HL-60 (cell line): ENCODE results near the gene GALNT9.

Experiments
- POLR2AphosphoS5 ChIP-seq: IDR thresholded peaks from 2 replicates; pipeline ENCODE4 v1.6.1; 2012; ENCODE audit warnings: low read depth
- TF ChIP-seq, protein P1 (sequence below): IDR thresholded peaks from one replicate; pipeline ENCODE4 v1.5.1; 2011; ENCODE audit warnings: low read length, control low read depth, inconsistent platforms; ENCODE audit not compliant: insufficient read depth
- TF ChIP-seq, protein P2 (sequence below): IDR thresholded peaks from 2 replicates; pipeline ENCODE4 v1.6.1; 2012; ENCODE audit warnings: low read depth; ENCODE audit not compliant: insufficient replicate concordance

DNA sequence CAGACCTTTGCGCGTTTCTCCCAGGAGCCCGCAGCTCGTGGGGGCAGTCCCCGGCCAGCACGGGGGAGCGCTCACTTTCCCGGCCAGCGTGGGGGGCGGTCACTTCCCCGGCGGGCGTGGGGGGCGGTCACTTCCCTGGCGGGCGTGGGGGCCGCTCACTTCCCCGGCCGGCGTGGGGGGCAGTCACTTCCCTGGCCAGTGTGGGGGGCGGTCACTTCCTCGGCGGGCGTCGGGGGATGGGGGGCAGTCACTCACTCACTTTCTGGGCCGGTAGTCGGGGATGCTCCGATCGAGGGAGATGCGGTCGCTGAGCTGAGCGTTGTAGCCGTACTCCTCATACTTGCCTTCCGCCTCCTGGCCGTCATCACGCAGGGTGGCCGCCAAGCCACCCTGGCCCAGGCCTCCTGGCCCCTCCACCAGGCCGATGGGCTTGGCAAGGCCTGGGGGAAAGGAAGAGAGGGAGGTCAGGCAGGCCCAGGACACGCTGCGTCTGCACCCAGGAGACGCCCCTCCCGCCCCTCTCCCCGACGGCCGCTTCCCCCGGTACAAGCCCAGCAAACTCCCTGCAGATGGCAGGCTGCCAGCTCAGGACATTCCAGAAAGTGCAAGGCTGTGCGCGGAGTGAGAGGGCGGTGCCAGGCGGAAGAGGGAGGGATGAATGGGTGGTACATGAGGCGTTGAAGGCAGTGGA is 43.3 kb downstream of the GALNT9 start:
- TF ChIP-seq, protein P1, sequence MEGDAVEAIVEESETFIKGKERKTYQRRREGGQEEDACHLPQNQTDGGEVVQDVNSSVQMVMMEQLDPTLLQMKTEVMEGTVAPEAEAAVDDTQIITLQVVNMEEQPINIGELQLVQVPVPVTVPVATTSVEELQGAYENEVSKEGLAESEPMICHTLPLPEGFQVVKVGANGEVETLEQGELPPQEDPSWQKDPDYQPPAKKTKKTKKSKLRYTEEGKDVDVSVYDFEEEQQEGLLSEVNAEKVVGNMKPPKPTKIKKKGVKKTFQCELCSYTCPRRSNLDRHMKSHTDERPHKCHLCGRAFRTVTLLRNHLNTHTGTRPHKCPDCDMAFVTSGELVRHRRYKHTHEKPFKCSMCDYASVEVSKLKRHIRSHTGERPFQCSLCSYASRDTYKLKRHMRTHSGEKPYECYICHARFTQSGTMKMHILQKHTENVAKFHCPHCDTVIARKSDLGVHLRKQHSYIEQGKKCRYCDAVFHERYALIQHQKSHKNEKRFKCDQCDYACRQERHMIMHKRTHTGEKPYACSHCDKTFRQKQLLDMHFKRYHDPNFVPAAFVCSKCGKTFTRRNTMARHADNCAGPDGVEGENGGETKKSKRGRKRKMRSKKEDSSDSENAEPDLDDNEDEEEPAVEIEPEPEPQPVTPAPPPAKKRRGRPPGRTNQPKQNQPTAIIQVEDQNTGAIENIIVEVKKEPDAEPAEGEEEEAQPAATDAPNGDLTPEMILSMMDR = no peak
- TF ChIP-seq POLR2AphosphoS5 = no peak
- TF ChIP-seq, protein P2, sequence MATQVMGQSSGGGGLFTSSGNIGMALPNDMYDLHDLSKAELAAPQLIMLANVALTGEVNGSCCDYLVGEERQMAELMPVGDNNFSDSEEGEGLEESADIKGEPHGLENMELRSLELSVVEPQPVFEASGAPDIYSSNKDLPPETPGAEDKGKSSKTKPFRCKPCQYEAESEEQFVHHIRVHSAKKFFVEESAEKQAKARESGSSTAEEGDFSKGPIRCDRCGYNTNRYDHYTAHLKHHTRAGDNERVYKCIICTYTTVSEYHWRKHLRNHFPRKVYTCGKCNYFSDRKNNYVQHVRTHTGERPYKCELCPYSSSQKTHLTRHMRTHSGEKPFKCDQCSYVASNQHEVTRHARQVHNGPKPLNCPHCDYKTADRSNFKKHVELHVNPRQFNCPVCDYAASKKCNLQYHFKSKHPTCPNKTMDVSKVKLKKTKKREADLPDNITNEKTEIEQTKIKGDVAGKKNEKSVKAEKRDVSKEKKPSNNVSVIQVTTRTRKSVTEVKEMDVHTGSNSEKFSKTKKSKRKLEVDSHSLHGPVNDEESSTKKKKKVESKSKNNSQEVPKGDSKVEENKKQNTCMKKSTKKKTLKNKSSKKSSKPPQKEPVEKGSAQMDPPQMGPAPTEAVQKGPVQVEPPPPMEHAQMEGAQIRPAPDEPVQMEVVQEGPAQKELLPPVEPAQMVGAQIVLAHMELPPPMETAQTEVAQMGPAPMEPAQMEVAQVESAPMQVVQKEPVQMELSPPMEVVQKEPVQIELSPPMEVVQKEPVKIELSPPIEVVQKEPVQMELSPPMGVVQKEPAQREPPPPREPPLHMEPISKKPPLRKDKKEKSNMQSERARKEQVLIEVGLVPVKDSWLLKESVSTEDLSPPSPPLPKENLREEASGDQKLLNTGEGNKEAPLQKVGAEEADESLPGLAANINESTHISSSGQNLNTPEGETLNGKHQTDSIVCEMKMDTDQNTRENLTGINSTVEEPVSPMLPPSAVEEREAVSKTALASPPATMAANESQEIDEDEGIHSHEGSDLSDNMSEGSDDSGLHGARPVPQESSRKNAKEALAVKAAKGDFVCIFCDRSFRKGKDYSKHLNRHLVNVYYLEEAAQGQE = no peak
